HG03457 (cell line): ENCODE measurements around the gene RPS6KA2.

ENCODE experiments used
- ATAC-seq: cut with Tn5 transposase; IDR thresholded peaks from one replicate; pipeline ENCODE4 v1.9.1; 2021; ENCODE audit warnings: moderate number of reproducible peaks; ENCODE audit not compliant: unreplicated experiment

RPS6KA2 gene

DNA sequence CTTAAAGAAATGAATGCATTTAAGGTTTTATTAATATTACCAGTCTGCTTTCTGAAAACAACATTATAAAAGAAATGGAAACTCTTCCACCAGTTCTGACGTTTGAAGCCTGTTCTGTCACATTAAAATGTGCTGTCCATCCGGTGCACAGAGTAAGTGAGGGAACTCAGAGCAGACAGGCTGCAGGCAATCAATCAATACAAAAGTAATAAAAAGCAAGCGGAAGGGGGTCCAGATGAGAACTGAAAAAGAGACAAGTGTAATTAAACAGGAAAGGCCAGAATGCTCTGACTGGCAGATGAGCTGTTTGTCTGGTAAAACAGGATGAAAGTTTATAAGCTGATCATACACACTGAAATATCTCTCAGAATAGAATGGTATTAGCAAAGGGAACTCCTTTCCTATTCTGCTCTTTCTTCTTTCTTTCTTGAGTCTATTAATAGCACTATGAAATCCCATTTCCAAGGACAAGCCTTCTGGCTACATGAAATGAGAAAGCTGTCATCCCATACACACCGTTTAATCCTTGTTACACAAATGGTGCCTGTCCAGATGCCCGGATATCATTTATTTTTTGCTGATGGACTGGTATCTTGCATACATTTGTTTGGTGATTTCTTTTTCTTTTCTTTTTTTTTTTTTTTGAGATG, 134.8 kb downstream of the RPS6KA2 start:
- ATAC-seq, result no peak

DNA sequence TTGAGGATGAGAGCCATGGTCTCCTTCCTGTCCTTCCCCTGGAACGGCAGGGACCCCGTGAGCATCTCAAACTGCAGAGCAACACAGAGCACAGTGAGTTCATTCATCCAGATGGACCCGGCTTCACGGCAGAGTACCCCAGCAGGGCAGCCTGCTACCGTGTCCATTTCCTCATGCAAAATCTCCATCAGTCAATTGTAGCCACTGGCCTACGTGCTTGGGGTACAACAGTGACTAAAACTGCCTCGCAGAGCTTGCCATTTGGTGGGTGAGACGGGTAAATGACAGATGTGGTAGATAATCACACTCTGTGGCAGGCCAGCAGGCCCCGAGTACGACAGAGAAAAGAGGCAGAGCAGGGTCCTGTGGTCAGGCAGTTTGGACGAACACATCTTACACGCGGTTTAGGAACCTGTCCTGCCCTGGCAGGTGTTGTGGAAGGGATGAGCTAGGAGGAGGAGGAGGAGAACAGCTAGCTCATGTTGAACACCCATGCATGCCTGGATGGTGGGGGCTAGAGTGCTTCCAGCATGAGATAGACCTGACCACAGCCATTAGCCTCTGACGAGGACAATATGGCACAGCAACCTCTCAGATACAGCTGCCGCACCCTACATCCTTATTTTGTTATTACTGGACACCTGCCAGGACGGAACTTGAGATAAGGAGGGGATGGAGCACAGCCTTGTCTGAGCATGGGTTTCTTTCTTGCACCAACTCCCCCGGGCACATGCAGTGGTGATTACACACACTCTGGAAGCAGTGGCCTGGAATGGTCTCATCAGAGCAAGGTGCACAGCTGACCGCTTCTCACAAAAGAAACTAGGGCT, 136.2 kb downstream of the RPS6KA2 start:
- no peak for ATAC-seq

DNA sequence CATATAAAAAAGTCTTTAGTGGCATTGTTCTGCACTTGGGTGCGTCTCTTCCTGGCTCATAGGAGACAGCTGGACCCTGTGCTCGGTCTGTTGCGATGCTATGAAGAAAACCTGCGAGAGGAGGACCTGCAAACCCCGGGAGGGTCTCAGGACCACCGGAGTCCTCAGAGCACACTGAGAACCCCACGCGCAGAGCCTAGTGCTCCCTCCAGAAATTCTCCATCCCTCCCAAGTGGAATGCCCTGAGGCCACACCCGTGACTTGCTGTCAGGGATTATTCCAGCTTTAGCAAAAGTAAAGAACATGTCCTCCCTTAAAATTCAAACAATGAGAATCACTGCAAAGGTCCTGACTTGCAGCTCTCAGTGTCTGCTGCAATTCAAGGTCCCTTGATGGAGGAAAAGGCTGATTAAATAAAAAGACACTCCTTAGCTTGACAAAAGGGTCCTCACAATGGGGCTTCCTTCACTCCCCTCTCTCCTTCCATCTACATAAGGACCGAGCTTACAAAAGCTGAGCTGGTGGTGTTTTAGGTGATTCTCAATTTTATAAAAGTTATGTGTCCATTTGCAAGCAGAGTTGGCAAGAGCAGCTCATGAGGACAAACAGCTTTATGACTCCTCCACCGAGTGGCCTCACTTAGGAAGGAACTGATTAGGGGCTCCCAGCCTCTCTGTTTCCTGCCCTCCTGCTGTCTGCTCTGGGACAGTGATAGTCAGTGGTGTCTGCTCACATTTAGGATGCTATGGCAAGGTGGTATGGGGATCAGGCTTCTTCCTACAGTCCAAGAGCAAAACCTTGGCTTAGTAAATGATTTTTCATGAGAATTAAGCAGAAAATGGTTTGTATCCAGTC, 137.5 kb downstream of the RPS6KA2 start:
- ATAC-seq, result no peak

DNA sequence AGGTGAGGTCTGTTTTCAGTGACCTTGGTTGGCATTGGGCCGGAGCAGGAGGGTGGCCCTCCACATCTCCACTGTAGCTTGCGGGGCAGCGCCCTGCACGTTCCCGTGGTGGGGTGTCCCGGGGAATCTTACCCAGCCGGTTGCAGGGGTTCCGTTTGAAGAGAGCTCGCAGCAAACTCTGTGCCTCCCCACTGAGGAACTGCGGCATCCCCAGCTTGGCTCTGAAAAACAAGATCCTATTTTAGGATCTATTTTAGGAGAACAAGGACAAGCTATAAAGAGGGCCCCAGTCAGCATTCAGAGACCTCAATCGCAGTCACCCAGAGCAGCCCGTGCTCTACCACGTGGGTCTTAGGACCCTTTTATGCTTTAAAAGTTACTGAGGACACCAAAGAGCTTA, 138.3 kb downstream of the RPS6KA2 start:
- no peak for ATAC-seq

DNA sequence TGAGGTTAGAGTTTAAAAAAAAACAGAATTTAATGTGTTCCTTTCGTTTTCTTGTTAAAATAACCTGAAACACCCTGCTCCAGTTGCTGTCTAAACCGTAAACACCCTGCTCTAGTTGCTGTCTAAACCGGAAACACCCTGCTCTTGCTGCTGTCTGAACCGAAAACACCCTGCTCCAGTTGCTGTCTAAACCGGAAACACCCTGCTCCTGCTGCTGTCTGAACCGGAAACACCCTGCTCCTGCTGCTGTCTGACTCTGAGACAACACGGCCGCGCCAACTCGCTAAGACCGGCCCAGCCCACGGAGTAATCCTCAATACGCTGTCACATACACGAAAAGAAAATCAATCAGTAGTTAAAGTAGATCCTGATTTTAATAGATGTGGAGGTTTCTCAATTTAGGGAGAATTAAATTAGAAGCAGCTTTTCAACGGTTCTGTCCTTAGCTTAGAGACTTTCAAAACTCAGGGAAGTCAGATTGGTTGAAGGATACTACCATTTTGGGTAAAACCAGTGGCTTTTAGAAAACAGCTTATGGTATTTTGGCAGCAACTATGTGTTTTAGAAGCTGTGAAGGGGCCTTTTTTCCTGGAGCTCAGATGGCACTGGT, 138.9 kb downstream of the RPS6KA2 start:
- ATAC-seq, result peak; percentile 90

DNA sequence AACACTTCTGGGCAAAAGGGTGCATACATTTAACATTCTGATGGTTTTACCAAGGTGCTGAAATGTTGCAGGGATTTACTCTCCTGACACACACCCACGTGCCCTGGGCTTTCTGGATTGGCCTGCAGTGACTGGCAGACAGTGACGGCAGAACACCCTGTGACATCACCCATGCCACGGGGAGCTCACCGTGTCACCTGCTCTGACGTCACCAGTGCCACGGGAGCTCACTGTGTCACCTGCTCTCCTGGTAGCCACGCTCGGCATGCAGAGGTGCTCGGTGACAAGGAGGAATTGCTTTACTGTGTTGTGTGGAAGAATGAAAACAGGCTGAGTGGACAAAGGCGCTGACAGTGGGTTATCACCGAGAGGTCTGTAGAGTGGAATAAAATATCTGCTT, 139.9 kb downstream of the RPS6KA2 start:
- no peak for ATAC-seq

DNA sequence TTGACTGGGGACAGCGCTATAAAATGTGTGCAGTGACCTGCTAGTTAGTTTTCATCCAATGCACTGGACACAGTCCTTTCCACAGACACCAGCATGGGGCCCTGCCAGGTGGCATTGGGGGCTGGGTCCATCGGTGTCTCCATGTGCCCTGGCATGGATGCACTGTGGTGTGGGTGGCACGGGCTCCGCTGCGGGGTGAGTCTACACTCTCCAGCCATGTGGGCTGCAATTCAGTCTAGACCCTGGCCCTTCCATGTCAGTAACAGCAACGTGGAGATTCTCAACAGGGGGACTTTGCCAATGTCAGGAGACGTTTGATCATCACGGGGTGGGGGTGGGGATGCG, 140.5 kb downstream of the RPS6KA2 start:
- ATAC-seq, result no peak

DNA sequence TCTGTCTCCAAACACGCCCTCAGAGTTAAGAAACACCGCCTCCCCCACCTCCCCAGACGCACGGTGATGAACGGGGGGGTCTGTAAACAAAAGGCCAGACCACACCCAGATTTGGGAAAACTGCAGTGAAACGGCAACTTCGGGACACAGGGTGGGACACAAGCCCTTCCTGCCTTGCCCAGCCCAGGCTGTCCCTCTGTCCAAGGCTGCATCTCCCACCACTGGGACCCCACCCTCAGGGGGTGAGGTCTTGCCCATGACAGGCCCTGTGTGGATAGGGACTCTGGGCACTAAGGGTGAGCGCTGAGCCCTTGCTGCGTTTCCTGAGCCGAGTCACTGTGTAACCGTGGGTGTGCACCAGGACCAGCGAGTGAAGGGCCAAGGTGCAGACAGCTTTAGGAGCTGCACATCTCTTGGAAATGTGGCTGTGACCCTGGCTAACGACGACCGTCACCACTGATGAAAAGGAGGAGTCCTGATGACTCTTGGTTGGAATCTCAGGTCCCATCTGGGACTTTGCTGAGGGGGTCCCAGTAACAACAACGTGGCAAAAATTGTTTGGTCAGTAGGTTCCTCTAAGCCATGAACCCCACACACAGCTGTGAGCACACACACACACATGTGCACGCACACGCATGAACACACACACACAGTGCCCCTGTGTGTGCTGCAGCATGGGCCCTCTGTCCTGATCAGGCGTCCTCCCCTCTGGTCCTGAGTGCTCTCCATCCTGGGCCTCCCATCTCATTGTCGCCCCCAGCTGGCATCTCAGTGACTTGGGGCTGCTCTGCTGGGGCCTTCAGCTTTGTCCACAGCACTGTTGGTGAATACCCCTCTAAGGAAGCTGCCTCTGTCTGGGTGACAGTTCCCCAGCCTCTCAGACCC, 141.2 kb downstream of the RPS6KA2 start:
- ATAC-seq, result no peak

DNA sequence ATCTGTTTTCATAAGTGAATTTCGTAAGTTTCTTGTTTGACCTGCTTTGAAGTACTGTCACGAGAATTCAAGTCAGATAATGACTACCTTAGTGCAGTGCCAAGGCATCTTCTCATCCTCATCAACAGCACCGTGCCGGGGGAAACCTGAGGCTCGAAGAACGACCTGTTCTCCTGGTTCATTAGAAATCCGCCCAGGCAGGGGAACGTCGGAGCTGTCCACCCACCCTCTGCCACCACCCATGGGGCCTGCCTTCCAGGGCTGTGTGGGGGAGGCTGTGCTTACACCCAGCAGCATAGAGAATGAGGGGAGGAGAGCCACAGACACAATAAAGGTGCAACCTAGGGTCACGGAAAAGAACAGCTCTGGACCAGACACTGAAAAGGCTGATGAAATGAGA, 142.2 kb downstream of the RPS6KA2 start:
- no peak for ATAC-seq

DNA sequence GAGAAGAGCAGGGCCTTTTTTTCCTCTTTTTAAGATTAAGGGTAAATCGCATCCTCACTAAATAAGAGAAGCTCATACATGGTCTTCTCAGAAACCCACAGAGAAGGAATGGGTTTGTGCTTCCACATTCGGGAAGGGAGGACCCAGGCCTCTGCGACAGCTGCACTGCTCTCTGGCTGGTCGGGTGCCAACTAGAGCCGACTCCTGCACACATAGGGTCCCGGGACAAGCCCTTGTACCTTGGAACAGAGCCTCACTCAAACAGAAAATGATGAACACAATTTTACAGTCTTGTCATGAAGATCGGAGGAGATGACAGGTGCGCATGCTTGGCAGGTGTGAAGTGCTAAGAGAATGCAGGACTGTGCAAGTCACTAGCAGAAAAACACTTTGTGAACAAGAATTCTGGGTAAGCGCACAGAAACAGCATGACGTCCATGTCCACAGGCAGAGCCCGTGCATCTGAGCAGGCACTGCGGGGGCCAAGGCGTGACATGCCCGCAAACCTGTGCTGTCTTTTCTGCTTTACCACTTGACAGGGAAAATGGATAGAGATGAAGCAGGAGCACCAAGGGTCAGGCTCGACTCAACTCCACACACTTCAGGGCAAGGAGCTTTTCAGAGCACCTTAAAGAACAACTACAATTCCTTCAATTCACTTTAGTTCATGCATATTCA, 143.3 kb downstream of the RPS6KA2 start:
- no peak for ATAC-seq

DNA sequence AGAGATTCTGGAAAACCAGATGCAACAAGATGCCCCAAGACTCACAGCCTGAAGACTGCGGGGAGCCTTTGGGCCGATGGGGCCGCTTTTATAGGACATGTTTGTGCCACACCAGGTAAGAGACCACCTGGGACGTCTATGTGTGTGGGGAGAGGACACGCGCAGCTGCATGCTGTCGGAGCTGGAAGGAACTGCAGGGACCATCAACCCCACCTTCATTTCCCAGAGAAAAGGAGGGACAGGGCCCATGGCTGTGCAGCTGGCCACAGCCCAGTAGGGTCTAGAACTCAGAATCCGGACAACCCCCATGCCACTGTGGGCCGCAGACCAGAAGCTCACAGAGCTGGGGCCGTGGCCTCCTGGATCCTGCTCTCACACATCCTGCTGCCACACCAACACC, 144.0 kb downstream of the RPS6KA2 start:
- no peak for ATAC-seq

DNA sequence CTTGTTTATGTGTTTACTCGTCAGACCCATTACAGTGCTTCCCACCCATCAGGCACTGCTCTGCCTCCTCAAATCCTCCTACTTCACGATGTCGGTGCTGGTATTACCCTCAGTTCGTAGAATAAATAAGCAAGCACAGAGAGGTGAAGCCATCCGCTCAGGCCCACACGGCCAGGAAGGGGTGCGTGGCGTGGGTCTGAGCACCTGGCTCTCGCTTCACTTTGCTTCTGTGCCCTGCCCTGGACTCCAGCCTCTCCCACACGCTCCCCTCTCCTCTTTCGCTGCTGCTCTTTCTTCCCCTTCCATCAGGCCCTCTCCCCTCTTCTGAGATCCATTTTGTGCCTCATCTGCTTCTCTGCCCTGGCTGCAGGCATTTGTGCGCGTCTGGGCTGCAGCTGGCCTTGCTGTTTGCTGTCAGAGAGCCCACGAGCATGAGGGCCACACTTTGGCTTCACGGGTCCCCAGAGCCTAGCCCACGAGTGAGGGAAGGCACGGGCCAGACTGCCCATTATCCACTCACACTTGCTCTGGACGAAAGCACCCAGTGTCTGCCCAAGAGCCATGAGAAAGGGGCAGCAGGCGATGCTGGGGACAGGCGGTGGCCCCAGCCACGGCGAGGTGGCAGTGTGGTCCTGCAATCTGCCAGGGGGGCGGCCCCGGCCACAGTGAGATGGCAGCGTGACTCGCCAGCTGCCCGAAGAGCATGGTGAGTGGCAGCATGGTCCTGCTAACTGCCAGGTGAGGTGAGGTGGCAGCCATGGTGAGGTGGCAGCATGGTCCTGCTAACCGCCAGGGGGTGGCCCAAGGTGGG, 148.1 kb downstream of the RPS6KA2 start:
- ATAC-seq, result no peak

DNA sequence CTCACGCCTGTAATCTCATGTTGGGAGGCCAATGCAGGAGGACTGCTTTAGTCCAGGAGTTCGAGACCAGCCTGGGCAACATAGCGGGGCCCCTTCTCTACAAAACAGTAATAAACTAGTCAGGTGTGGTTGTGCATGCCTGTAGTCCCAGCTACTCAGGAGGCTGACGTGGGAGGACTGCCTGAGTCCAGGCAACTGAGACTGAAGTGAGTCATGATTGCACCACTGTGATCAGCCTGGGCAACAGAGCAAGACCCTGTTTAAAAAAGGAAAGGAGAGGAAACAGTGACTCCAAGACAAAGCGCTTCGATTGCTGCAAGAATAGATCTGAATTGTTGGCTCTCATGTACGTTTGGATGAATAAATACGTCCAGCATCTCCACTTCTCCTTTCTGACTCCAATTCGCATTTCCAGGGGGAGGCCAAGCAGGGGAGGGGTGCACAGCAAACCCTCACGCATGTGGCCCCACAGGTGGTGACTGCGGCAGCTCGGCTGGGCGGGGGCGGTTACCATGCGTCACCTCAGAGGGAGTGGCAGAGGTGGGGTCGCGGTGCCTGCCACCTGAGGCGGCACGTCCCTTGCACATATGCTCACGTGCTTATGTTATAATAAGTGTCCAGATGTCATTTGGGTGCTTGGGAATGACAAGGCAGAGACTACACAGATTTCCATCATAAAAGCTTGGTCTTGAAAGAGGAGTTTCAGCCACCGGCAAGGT, 149.2 kb downstream of the RPS6KA2 start:
- ATAC-seq, result no peak

DNA sequence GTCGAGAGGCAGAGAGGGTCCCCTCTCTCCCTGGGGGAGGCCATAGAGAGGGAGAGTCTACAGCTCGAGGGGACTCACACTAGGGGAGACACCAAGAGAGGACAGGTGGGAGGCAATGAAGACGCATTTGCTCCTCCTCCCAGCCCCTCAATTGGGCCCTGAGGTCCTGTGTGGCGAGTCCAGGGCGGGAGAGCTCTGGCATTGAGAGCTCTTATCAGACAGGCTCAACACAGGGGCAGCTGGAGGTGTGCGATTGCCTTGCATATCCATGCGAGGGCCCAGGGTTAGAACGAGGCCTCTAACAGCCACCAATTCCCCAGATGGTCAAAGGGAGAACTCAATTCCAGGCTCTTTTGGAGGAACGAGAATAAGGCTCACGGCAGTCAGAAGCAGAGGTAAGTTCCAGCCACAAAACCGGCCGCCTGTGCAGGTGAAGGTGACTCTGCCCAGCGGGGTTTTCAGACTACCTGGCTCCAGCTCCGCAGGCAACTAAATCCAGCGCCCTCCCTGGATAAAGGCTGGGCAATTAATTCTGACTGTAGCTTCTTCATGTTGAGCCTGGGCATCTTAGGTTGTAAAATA, 150.3 kb downstream of the RPS6KA2 start:
- no peak for ATAC-seq

DNA sequence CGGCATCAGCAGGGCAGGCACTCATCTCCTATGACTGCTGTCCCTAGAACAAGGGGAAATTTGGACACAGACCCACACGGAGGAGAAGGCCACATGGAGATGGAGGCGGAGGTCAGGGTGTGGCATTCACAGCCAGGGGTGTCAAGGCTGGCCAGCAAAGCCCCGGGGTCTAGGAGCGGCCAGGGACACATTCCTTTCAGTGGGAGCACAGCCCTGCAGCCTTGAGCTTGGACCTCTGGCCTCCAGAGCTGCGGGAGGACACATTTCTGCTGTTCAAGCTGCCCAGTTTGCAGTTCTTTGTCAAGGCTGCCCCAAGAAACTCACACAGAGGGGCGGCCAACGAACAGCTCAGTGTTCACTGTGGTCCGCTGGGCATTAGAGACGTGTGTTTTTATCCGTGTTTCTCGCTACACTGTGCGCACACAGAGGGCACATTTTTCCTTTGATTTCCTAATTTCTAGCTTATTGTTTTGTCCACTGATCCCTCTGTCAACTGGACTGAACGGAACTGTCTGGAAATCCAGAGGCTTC, 150.9 kb downstream of the RPS6KA2 start:
- no peak for ATAC-seq

DNA sequence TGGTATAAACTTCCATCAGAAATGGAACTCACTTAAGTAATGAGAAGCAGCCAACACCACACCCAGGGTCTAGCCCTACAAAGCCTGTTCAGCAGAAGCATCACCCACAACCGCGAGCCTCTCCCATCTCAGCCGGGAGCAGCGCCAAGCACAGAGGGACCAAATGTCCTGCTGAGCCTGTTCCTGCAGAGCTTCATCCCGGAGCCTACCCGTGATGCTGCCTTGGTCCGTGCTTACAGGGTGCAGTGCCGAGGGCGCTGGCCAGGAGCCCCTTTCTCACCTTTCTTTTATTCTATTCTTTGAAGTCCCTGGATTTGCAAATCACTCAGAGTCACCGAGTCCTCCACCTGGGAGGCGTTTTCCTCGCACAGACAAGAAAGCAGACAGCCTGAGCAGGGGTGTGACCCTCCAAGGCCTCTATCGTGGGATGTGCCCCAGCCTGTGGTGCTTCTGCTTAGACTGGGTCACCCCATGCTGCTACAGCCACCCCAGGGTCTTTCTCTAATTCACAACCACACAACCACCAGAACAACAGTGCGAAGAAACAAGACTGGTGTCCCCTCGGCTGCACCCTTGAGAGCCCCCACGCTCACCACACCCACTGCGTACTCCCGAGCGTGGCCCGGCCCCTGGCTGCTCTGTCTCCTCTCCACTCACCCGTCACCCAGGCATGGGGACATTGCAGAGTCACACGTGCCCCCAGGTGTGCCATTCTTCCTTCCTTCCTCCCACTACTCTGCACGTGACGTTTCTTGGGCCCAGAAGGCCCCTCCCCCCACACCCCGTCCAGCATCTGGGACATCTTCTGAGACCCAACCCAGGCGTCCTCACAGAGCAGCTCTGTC, 152.1 kb downstream of the RPS6KA2 start:
- no peak for ATAC-seq
